Activated CD8-positive, alpha-beta memory T cell treated with anti-CD3 and anti-CD28 coated beads, Interleukin-2, amount 50 U/mL, for 24 hours (primary cell): ENCODE measurements around the gene LDLRAP1.

Source experiments
- DNase-seq: peaks from one replicate; pipeline ENCODE4 v3.0.0-alpha.2; 2020; ENCODE audit errors: extremely low read depth

The LDLRAP1 gene

GRCh38 chr1:25562928-25563283, 19.5 kb downstream of the LDLRAP1 start:
- no peak for DNase-seq

GRCh38 chr1:25563330-25564215, 20.2 kb downstream of the LDLRAP1 start:
- DNase-seq, result no peak

GRCh38 chr1:25564777-25565574, 21.6 kb downstream of the LDLRAP1 start:
- no peak for DNase-seq

GRCh38 chr1:25565626-25566025, 22.2 kb downstream of the LDLRAP1 start:
- DNase-seq, result no peak

- DNase-seq, result no peak
Measured at GRCh38 chr1:25566176-25566729, 22.8 kb downstream of the LDLRAP1 start.

GRCh38 chr1:25566730-25567341, 23.4 kb downstream of the LDLRAP1 start:
- DNase-seq, result no peak

- no peak for DNase-seq
Measured at GRCh38 chr1:25567710-25568089, 24.3 kb downstream of the LDLRAP1 start.

- DNase-seq, result no peak
Measured at GRCh38 chr1:25568090-25568833, 24.9 kb downstream of the LDLRAP1 start.

- no peak for DNase-seq
Measured at GRCh38 chr1:25568834-25569596, 25.6 kb downstream of the LDLRAP1 start.

GRCh38 chr1:25569597-25570396, 26.4 kb downstream of the LDLRAP1 start:
- no peak for DNase-seq

GRCh38 chr1:25570798-25571521, 27.6 kb downstream of the LDLRAP1 start:
- no peak for DNase-seq

- DNase-seq, result no peak
Measured at GRCh38 chr1:25571522-25571970, 28.1 kb downstream of the LDLRAP1 start.

- DNase-seq, result no peak
Measured at GRCh38 chr1:25572107-25572506, 28.7 kb downstream of the LDLRAP1 start.

- no peak for DNase-seq
Measured at GRCh38 chr1:25572708-25573590, 29.5 kb downstream of the LDLRAP1 start.

GRCh38 chr1:25573591-25573930, 30.2 kb downstream of the LDLRAP1 start:
- no peak for DNase-seq

- DNase-seq, result no peak
Measured at GRCh38 chr1:25573961-25574360, 30.6 kb downstream of the LDLRAP1 start.

GRCh38 chr1:25575191-25575590, 31.8 kb downstream of the LDLRAP1 start:
- DNase-seq, result no peak

GRCh38 chr1:25576459-25577133, 33.2 kb downstream of the LDLRAP1 start:
- DNase-seq, result no peak
